ENCODE results near the gene SGSM2.
A peak's percentile ranks its signal among the peaks of the same experiment; 100 is the strongest.

The SGSM2 gene

GRCh38 chr17:2383628-2384167, 46.4 kb downstream of the SGSM2 start:
- Mint-ChIP-seq H3K36me3 (ENCODE audit: low read depth) (peaks cover 50% of the 10 kb centered on the region), H3K27ac (no peak overlapping the region)

GRCh38 chr17:2384439-2385127, 47.3 kb downstream of the SGSM2 start:
- Mint-ChIP-seq H3K4me1 (ENCODE audit: low read depth) (peaks cover 11% of the 10 kb centered on the region), H3K27me3 (no peaks in the 10 kb centered on the region), H3K36me3 (ENCODE audit: low read depth) (peaks cover 47% of the 10 kb centered on the region), H3K9me3 (no peaks in the 10 kb centered on the region), H3K27ac (no peak overlapping the region), H3K4me3 (no peak overlapping the region)
- no peak for DNase-seq

More at GRCh38 chr17:2383628-2384167, 46.4 kb downstream of the SGSM2 start:
- DNase-seq: no peak
- peaks cover 7% of the 10 kb centered on the region for H3K4me1 Mint-ChIP-seq (ENCODE audit: low read depth)
- no peaks in the 10 kb centered on the region for H3K27me3 Mint-ChIP-seq
- no peak overlapping the region for H3K4me3 Mint-ChIP-seq
- no peaks in the 10 kb centered on the region for H3K9me3 Mint-ChIP-seq

- H3K9me3 Mint-ChIP-seq: no peaks in the 10 kb centered on the region
- no peak overlapping the region for H3K4me3 Mint-ChIP-seq
- no peak overlapping the region for H3K27ac Mint-ChIP-seq
- DNase-seq: no peak
- peaks cover 47% of the 10 kb centered on the region for H3K36me3 Mint-ChIP-seq (ENCODE audit: low read depth)
- H3K27me3 Mint-ChIP-seq: no peaks in the 10 kb centered on the region
- H3K4me1 Mint-ChIP-seq (ENCODE audit: low read depth): peaks cover 20% of the 10 kb centered on the region
Measured at GRCh38 chr17:2385240-2386210, 48.2 kb downstream of the SGSM2 start.

GRCh38 chr17:2386400-2387085, 49.2 kb downstream of the SGSM2 start:
- H3K27me3 Mint-ChIP-seq: no peaks in the 10 kb centered on the region
- H3K27ac Mint-ChIP-seq: no peak overlapping the region
- no peaks in the 10 kb centered on the region for H3K9me3 Mint-ChIP-seq
- H3K36me3 Mint-ChIP-seq (ENCODE audit: low read depth): peaks cover 43% of the 10 kb centered on the region
- no peak for DNase-seq
- no peak overlapping the region for H3K4me3 Mint-ChIP-seq
- peaks cover 28% of the 10 kb centered on the region for H3K4me1 Mint-ChIP-seq (ENCODE audit: low read depth)

GRCh38 chr17:2387086-2388019, 50.1 kb downstream of the SGSM2 start:
- H3K4me3 Mint-ChIP-seq: no peak overlapping the region
- H3K9me3 Mint-ChIP-seq: no peaks in the 10 kb centered on the region
- H3K4me1 Mint-ChIP-seq (ENCODE audit: low read depth): peaks cover 36% of the 10 kb centered on the region
- H3K27me3 Mint-ChIP-seq: no peaks in the 10 kb centered on the region
- DNase-seq: no peak
- peaks cover 51% of the 10 kb centered on the region for H3K36me3 Mint-ChIP-seq (ENCODE audit: low read depth)
- H3K27ac Mint-ChIP-seq: no peak overlapping the region

- Mint-ChIP-seq H3K4me3 (no peak overlapping the region), H3K36me3 (ENCODE audit: low read depth) (peaks cover 52% of the 10 kb centered on the region), H3K4me1 (ENCODE audit: low read depth) (peaks cover 34% of the 10 kb centered on the region), H3K27me3 (no peaks in the 10 kb centered on the region), H3K9me3 (no peaks in the 10 kb centered on the region), H3K27ac (peak overlapping the region; percentile 15)
- no peak for DNase-seq
Measured at GRCh38 chr17:2388020-2388682, 50.9 kb downstream of the SGSM2 start.

DNA sequence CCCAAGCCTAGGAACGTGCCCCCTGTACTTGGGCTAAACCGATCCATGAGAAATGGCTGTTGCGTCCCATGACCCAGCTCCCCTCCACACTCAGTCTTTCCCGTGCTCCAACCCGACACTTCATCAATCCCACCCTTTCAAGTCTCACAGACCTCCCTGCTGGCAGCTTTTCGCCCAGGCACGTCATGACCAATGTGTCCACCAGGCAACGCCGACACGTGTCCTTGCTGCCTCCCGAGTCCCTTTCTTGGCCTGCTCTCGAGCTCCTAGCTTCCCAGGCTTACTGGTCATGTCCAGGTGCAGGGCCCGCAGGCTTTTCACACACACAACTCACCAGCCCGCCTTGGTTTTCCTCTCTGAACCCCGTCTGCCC, 51.4 kb downstream of the SGSM2 start:
- Mint-ChIP-seq H3K4me3 (no peak overlapping the region), H3K4me1 (ENCODE audit: low read depth) (peaks cover 36% of the 10 kb centered on the region)

DNA sequence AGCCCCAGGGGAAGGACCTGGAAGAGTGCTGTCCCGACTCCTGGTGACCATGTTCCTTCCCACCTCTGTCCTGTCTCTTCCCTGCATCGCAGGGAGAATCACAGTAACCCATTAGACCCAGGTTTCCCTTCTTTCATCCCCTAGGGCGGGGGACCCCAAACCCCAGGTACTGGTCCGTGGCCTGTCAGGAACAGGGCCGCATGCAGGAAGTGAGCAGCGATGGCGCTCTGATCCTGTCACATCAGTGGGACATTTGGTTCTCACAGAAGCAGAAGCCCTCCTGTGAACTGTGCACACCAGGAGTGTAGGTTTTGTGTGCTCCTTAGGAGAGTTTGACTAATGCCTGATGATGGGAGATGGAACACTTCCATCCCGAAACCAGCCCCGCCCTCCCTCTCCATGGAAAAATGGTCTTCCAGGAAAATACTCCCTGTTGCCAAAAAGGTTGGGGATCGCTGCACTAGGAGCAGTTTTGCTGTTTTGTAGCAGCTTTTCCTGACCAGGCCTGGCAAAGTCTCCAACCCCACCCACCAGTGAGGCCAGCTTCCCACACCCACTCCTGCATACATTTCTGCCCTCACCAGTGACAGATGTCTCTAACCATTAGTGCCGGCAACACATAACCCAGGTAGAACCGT, 53.0 kb downstream of the SGSM2 start:
- H3K4me3 Mint-ChIP-seq: peak overlapping the region; percentile 41
- no peaks in the 10 kb centered on the region for H3K27me3 Mint-ChIP-seq
- no peak for DNase-seq
- H3K36me3 Mint-ChIP-seq (ENCODE audit: low read depth): peaks cover 54% of the 10 kb centered on the region
- peak overlapping the region; percentile 98 for H3K27ac Mint-ChIP-seq
- peaks cover 46% of the 10 kb centered on the region for H3K4me1 Mint-ChIP-seq (ENCODE audit: low read depth)
- no peaks in the 10 kb centered on the region for H3K9me3 Mint-ChIP-seq

More for the DNA sequence above, 51.4 kb downstream of the SGSM2 start:
- Mint-ChIP-seq H3K36me3 (ENCODE audit: low read depth) (peaks cover 54% of the 10 kb centered on the region), H3K27ac (peak overlapping the region; percentile 15), H3K27me3 (no peaks in the 10 kb centered on the region), H3K9me3 (no peaks in the 10 kb centered on the region)
- DNase-seq: no peak

- peaks cover 56% of the 10 kb centered on the region for H3K4me1 Mint-ChIP-seq (ENCODE audit: low read depth)
- no peak for DNase-seq
Measured at GRCh38 chr17:2391597-2392251, 54.4 kb downstream of the SGSM2 start.

GRCh38 chr17:2392252-2393173, 55.2 kb downstream of the SGSM2 start:
- Mint-ChIP-seq H3K27ac (peak overlapping the region; percentile 99), H3K4me1 (ENCODE audit: low read depth) (peaks cover 64% of the 10 kb centered on the region)

More at GRCh38 chr17:2391597-2392251, 54.4 kb downstream of the SGSM2 start:
- H3K27me3 Mint-ChIP-seq: no peaks in the 10 kb centered on the region
- H3K9me3 Mint-ChIP-seq: no peaks in the 10 kb centered on the region
- H3K27ac Mint-ChIP-seq: peak overlapping the region; percentile 98
- H3K4me3 Mint-ChIP-seq: peak overlapping the region; percentile 90
- peaks cover 49% of the 10 kb centered on the region for H3K36me3 Mint-ChIP-seq (ENCODE audit: low read depth)

DNA sequence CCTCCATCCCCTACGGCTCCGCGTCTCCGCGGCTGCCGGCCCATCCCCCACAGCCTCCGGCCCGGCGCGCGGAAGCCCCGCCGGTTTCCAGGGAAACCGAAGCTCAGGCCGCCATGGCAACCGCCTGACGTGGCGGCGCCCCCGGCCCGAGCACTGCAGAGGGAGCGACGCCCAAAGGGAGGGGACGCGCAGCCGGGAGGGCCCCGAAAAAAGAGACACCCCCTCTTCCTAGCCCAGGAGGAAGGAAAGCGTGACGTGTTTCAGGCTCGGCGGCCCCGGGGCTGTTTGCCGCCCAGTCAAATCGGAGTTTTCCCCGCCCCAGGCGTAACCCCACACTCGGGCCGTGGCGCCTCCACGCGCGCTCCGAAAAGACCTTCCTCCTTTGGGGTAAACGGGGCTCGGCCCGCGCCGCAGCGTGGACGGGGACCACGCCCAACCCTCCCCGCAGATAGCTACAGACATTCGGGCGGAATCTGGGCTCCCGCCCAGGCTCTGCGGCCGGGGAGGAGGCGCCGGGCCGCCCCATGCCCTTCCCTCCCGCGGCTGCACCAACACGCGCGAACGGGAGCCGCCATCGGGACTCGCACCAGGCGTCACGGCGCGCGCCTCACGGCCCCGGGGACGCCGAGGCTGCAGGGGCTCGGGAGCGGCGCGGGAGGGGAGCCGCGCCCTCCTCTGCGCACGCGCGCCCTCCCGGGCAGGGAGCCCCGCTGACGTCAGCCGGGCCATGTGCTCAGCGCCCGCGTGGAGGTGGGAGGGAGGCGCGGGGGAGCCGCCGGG, 56.1 kb downstream of the SGSM2 start:
- H3K27ac Mint-ChIP-seq: peak overlapping the region; percentile 99
- H3K4me1 Mint-ChIP-seq (ENCODE audit: low read depth): peaks cover 71% of the 10 kb centered on the region
- H3K9me3 Mint-ChIP-seq: no peaks in the 10 kb centered on the region
- peak; percentile 93 for DNase-seq
- H3K36me3 Mint-ChIP-seq (ENCODE audit: low read depth): peaks cover 33% of the 10 kb centered on the region
- H3K27me3 Mint-ChIP-seq: no peaks in the 10 kb centered on the region
- H3K4me3 Mint-ChIP-seq: peak overlapping the region; percentile 85

More at GRCh38 chr17:2392252-2393173, 55.2 kb downstream of the SGSM2 start:
- Mint-ChIP-seq H3K27me3 (no peaks in the 10 kb centered on the region), H3K9me3 (no peaks in the 10 kb centered on the region), H3K4me3 (peak overlapping the region; percentile 90), H3K36me3 (ENCODE audit: low read depth) (peaks cover 41% of the 10 kb centered on the region)
- DNase-seq: peak; percentile 99
